IMR-90 (cell line): Measurements from ENCODE around the gene PALB2. TPM values are rescaled to one million over a fixed set of nuclear protein-coding genes. Genes with fewer than 3 reads are reported as not detected.

Experiments used
- ATAC-seq: fragments of 200-7000 bp; cut with Tn5 transposase; 2 replicates; pipeline ENCODE4 v1.9.1; 2020; ENCODE audit warnings: low read depth, mild to moderate bottlenecking, moderate library complexity
- BruUV-seq: library from RNA; stranded (reverse); fragments of 400-500 nt; replicated peaks from 2 replicates; lab custom pipeline; 2021; lab: Mats Ljungman, UMichigan
- CTCF ChIA-PET: fragments of 300-600 bp; formaldehyde crosslinking; extraction: SDS; loops from one replicate; lab custom pipeline; 2021; ENCODE audit warnings: antibody characterized with exemption; lab: Yijun Ruan, JAX
- POLR2A ChIA-PET: fragments of 300-600 bp; sonication (Branson Sonifier 250); formaldehyde crosslinking; loops from one replicate; lab custom pipeline; 2022; ENCODE audit warnings: antibody characterized with exemption; ENCODE audit not compliant: unreplicated experiment; lab: Charles Lee
- DNase-seq: peaks from one replicate; pipeline ENCODE4 v3.0.0; 2013
- H2AFZ ChIP-seq: replicated peaks from 2 replicates; pipeline ENCODE3; 2013; ENCODE audit warnings: low read length, mild to moderate bottlenecking; ENCODE audit not compliant: poor library complexity
- H2AK5ac ChIP-seq: 2 replicates; pipeline ENCODE4 v1.6.1; 2013; ENCODE audit warnings: low read depth, low read length, inconsistent platforms
- H2AK9ac ChIP-seq: replicated peaks from 2 replicates; pipeline ENCODE3; 2013; ENCODE audit warnings: mild to moderate bottlenecking, low read depth, low read length, moderate library complexity; ENCODE audit not compliant: poor library complexity
- H2BK120ac ChIP-seq: 2 replicates; pipeline ENCODE4 v1.6.1; 2013; ENCODE audit warnings: low read depth, low read length, inconsistent platforms
- H2BK15ac ChIP-seq: 3 replicates; pipeline ENCODE4 v1.6.1; 2013; ENCODE audit warnings: low read depth, low read length, inconsistent platforms
- H2BK20ac ChIP-seq: 2 replicates; pipeline ENCODE4 v1.6.1; 2013; ENCODE audit warnings: low read depth, mild to moderate bottlenecking, inconsistent platforms, low read length, moderate library complexity
- H2BK5ac ChIP-seq: 2 replicates; pipeline ENCODE4 v1.6.1; 2013; ENCODE audit warnings: mild to moderate bottlenecking, low read depth, low read length, inconsistent platforms; ENCODE audit not compliant: poor library complexity, severe bottlenecking
- H3K14ac ChIP-seq: replicated peaks from 2 replicates; pipeline ENCODE4 v1.6.1; 2013; ENCODE audit warnings: low read depth, low read length, inconsistent platforms
- H3K18ac ChIP-seq: 2 replicates; pipeline ENCODE4 v1.6.1; 2013; ENCODE audit warnings: low read depth, low read length, control low read depth
- H3K23ac ChIP-seq: 2 replicates; pipeline ENCODE4 v1.6.1; 2013; ENCODE audit warnings: low read depth, low read length, inconsistent platforms
- H3K27ac ChIP-seq: 2 replicates; pipeline ENCODE4 v1.5.1; 2013; ENCODE audit warnings: mild to moderate bottlenecking, control low read depth, low read length; ENCODE audit not compliant: insufficient read depth
- H3K27me3 ChIP-seq: 2 replicates; pipeline ENCODE4 v1.6.1; 2013; ENCODE audit warnings: low read length; ENCODE audit not compliant: control insufficient read depth, insufficient read depth
- H3K36me3 ChIP-seq: 2 replicates; pipeline ENCODE4 v1.6.1; 2013; ENCODE audit warnings: low read length, mixed read lengths; ENCODE audit not compliant: control insufficient read depth, insufficient read depth
- H3K4ac ChIP-seq: 2 replicates; pipeline ENCODE4 v1.6.1; 2013; ENCODE audit warnings: low read depth, low read length, inconsistent platforms
- H3K4me1 ChIP-seq: 2 replicates; pipeline ENCODE4 v1.6.1; 2013; ENCODE audit warnings: low read length, mixed read lengths; ENCODE audit not compliant: control insufficient read depth, insufficient read depth
- H3K4me2 ChIP-seq: 2 replicates; pipeline ENCODE4 v1.6.1; 2013; ENCODE audit warnings: low read depth, mild to moderate bottlenecking, control low read depth, low read length, moderate library complexity
- H3K4me3 ChIP-seq: 2 replicates; pipeline ENCODE4 v1.5.1; 2013; ENCODE audit warnings: low read depth, mild to moderate bottlenecking, control low read depth, low read length, moderate library complexity; ENCODE audit not compliant: insufficient read depth
- H3K56ac ChIP-seq: 2 replicates; pipeline ENCODE4 v1.6.1; 2013; ENCODE audit warnings: low read length, inconsistent platforms; ENCODE audit not compliant: insufficient read depth; ENCODE audit errors: extremely low read depth
- H3K79me1 ChIP-seq, 2 experiments: 2 replicates each; pipeline ENCODE4 v1.6.1; 2013; ENCODE audit warnings: low read length in 2 of 2, inconsistent platforms in 1 of 2, low read depth in 1 of 2
- H3K9ac ChIP-seq: 2 replicates; pipeline ENCODE4 v1.6.1; 2013; ENCODE audit warnings: low read depth, low read length, control low read depth
- H3K9me1 ChIP-seq: 2 replicates; pipeline ENCODE4 v1.6.1; 2013; ENCODE audit warnings: low read length, inconsistent platforms; ENCODE audit not compliant: insufficient read depth
- H3K9me3 ChIP-seq: 2 replicates; pipeline ENCODE4 v1.6.1; 2013; ENCODE audit warnings: low read length; ENCODE audit not compliant: control insufficient read depth, insufficient read depth
- H4K20me1 ChIP-seq: 2 replicates; pipeline ENCODE4 v1.6.1; 2013; ENCODE audit warnings: low read length, inconsistent platforms; ENCODE audit not compliant: insufficient read depth
- H4K5ac ChIP-seq: 2 replicates; pipeline ENCODE4 v1.6.1; 2013; ENCODE audit warnings: mild to moderate bottlenecking, low read depth, low read length, control low read depth
- H4K8ac ChIP-seq, 2 experiments: 2 replicates each; pipeline ENCODE4 v1.6.1; 2013; ENCODE audit warnings: low read depth in 2 of 2, low read length in 2 of 2, control low read depth in 1 of 2, inconsistent platforms in 1 of 2
- H4K91ac ChIP-seq: 2 replicates; pipeline ENCODE4 v1.6.1; 2013; ENCODE audit warnings: low read depth, low read length, inconsistent platforms; ENCODE audit not compliant: insufficient read depth
- CTCF ChIP-seq: conservative IDR thresholded peaks from 2 replicates; pipeline ENCODE4 v1.5.1; 2012; ENCODE audit warnings: mild to moderate bottlenecking, low read depth, low read length, improper control_type of control experiment
- RAD21 ChIP-seq: IDR thresholded peaks from 2 replicates; pipeline ENCODE4 v1.6.1; 2012; ENCODE audit warnings: low read length, improper control_type of control experiment
- USF2 ChIP-seq: fragments of 150-350 bp; IDR thresholded peaks from 2 replicates; pipeline ENCODE4 v1.6.1; 2017; ENCODE audit warnings: mild to moderate bottlenecking, antibody characterized with exemption, low read length, low read depth
- WGBS, 2 experiments: methylation state at CpG; one replicate each; pipeline versions ENCODE4 v1.1.5 to v1.1.7; 2013; ENCODE audit warnings: missing lambda C conversion rate in 2 of 2; ENCODE audit not compliant: insufficient read length in 1 of 2; ENCODE audit errors: extremely low coverage in 2 of 2; 5-methylcytosine and 5-hydroxymethylcytosine counted together
- dilution Hi-C: fragments of 300-500 bp; cut with HindIII; formaldehyde crosslinking; loops from one replicate; pipeline ENCODE4 v1.14.3; 2018; ENCODE audit warnings: low sequenced_read_pairs; ENCODE audit not compliant: unreplicated experiment
- in situ Hi-C: fragments of 300-500 bp; cut with MboI; formaldehyde crosslinking; loops from 3 replicates; pipeline ENCODE4 v1.14.3; 2019; ENCODE audit warnings: low sequenced_read_pairs, inconsistent platforms, mixed read lengths
- intact Hi-C: fragments of 100-400 bp; cut with micrococcal nuclease; formaldehyde crosslinking; loops from 2 replicates; pipeline ENCODE4 v1.10.0; 2022
- polyA plus RNA-seq, 3 experiments: library from polyadenylated mRNA; depleted of rRNA; stranded (reverse); fragments of >200 nt; gene quantifications; 2 replicates each; pipeline ENCODE4 v1.2.3, GENCODE V29; 2012; ENCODE audit warnings: low replicate concordance in 1 of 3
- total RNA-seq: library from RNA; depleted of rRNA; stranded (reverse); fragments of >200 nt; gene quantifications from 2 replicates; pipeline ENCODE4 v1.2.3, GENCODE V29; 2012

Gene PALB2
- total and polyA plus RNA-seq, 2 of the 4 experiments (the other 2 are of a cell fraction), result 4.1 to 8.6 TPM

- Histone ChIP-seq H4K5ac (peak overlapping the region; percentile 36), H3K79me1 (peaks cover 26 to 37% of the 10 kb centered on the region in 2 experiments), H3K4me3 (peak overlapping the region; percentile 80), H2AK5ac (peak overlapping the region; percentile 52; the same call in 1 of the 2 replicates), H3K27me3 (no peaks in the 10 kb centered on the region), H3K23ac (peak overlapping the region; percentile 62; the same call in 1 of the 2 replicates), H2BK20ac (no peak overlapping the region), H3K36me3 (peaks cover 12% of the 10 kb centered on the region), H3K27ac (peak overlapping the region; percentile 55), H3K9me3 (no peaks in the 10 kb centered on the region), H3K14ac (peak overlapping the region; percentile 63), H2BK15ac (peak overlapping the region; percentile 1; the same call in 1 of the 3 replicates), H3K4ac (peak overlapping the region; percentile 80), H3K4me2 (peak overlapping the region; percentile 91), H3K56ac (peak overlapping the region; percentile 65), H4K91ac (peak overlapping the region; percentile 49; the same call in 1 of the 2 replicates), H3K9ac (peak overlapping the region; percentile 79), H4K20me1 (no peaks in the 10 kb centered on the region), H2BK120ac (no peak overlapping the region), H4K8ac (peak overlapping the region; percentile 88 to 89), H3K4me1 (peaks cover 4% of the 10 kb centered on the region; the same call in 1 of the 2 replicates), H3K18ac (no peak overlapping the region), H2BK5ac (peak overlapping the region; percentile 42), H3K9me1 (peaks cover 2% of the 10 kb centered on the region; the same call in 1 of the 2 replicates), H2AFZ (peak overlapping the region; percentile 98), H2AK9ac (peak overlapping the region; percentile 92)
- TF ChIP-seq RAD21 (no peak), USF2 (0 out of 2 replicates have a peak, but pooled peaks have one; percentile 60), CTCF (no peak)
- in situ Hi-C loops, result no loop called here
- POLR2A ChIA-PET, result no interaction called here
- CTCF ChIA-PET, result interaction anchor here (0.8 to 1.2 kb wide), 3 partner anchors 9 to 11 kb away, joined by 3 read pairs; no protein-coding TSS in a partner anchor
- DNase-seq, result no peak
- no TSS peak for BruUV-seq
- dilution Hi-C loops, result no loop called here
- WGBS, 2 experiments, result no CpG with 5 or more reads among the region's 8 CpGs
- intact Hi-C loops, result loop anchor here (2.0 to 5.0 kb wide), 2 partner anchors 44 to 83 kb away; partner anchors contain the start of genes EARS2, NDUFAB1 and UBFD1
- no peak; the same call in 1 of the 2 replicates for ATAC-seq
Observed at GRCh38 chr16:23640615-23640930, 537 bp downstream of the PALB2 start.
